Measurements from ENCODE around the gene UBP1. TPM values are rescaled to one million over a fixed set of nuclear protein-coding genes. Genes with fewer than 3 reads are reported as not detected.

The UBP1 gene
- total RNA-seq: 10 to 100 TPM; 32.7 to 74.5 (median 50.3) TPM
- polyA plus RNA-seq: 10 to 100 TPM; 23.7 to 57.4 (median 29.0) TPM
- long read RNA-seq, donor 1, partial matches to known transcripts: 0 of 1 reads
- long read RNA-seq, donor 1, other reads (novel, unspliced or antisense): 0 of 1 reads
- long read RNA-seq, donor 2, partial matches to known transcripts: 0 of 2 reads
- long read RNA-seq, donor 2, other reads (novel, unspliced or antisense): 0 of 2 reads
- long read RNA-seq, donor 3: 0 reads
- long read RNA-seq, donor 4, partial matches to known transcripts: 0 of 1 reads
- long read RNA-seq, donor 4, other reads (novel, unspliced or antisense): 1 of 1 reads
- long read RNA-seq, donor 5, full-length matches to known transcripts: 32 of 39 reads
- long read RNA-seq, donor 5, partial matches to known transcripts: 1 of 39 reads
- long read RNA-seq, donor 5, other reads (novel, unspliced or antisense): 6 of 39 reads
- long read RNA-seq, donor 6, partial matches to known transcripts: 0 of 1 reads
- long read RNA-seq, donor 6, other reads (novel, unspliced or antisense): 1 of 1 reads
- long read RNA-seq, donor 7: 0 reads
- long read RNA-seq, donor 8, partial matches to known transcripts: 5 of 8 reads
- long read RNA-seq, donor 8, other reads (novel, unspliced or antisense): 0 of 8 reads
- long read RNA-seq, donor 9: 0 reads
- long read RNA-seq, donor 10, partial matches to known transcripts: 0 of 1 reads
- long read RNA-seq, donor 10, other reads (novel, unspliced or antisense): 0 of 1 reads

- DNase-seq: peak; percentile 99 to 100 (median 100)
- intact Hi-C loops (cut with DNase I): loop anchor here in 1 of 2 donors (10.0 kb wide), 1 partner anchor 104 kb away; no protein-coding TSS in a partner anchor
- 0 to 1% (median 1%) methylated on average over 21 to 68 of the region's 68 CpGs for WGBS, 4 donors
Observed at GRCh38 chr3:33440328-33441224, at the start of gene UBP1. TSS of gene UBP1 (minus strand) at chr3:33440405. CDS start at chr3:33439848, 557 bp downstream.

GRCh38 chr3:33488683-33489082 lies 48.5 kb upstream of the UBP1 start:
- intact Hi-C loops (cut with DNase I): no loop called here
- Histone ChIP-seq H3K4me1 (replicated peaks in 1 of 2) (no peaks in the 10 kb centered on the region), H3K27me3 (no peaks in the 10 kb centered on the region), H3K9me3 (replicated peaks in 1 of 3) (no peaks in the 10 kb centered on the region), H3K4me3 (no peak overlapping the region), H3K27ac (no peak overlapping the region), H3K36me3 (replicated peaks in 1 of 2) (no peaks in the 10 kb centered on the region)
- DNase-seq: no peak
- TF ChIP-seq CTCF (IDR thresholded peaks at IDR 0.05) (no peak), POLR2A (IDR thresholded peaks at IDR 0.05) (no peak)
- 90 to 95% (median 93%) methylated on average over 1 of the region's 1 CpG for WGBS, 4 donors

More at GRCh38 chr3:33440328-33441224, at the start of gene UBP1:
- H3K4me1 ChIP-seq (replicated peaks in 1 of 2): peaks cover 20 to 41% of the 10 kb centered on the region in 2 donors
- H3K27me3 ChIP-seq: no peaks in the 10 kb centered on the region
- no peaks in the 10 kb centered on the region for H3K36me3 ChIP-seq (replicated peaks in 1 of 2)
- peak within 1 kb of the TSS; percentile 91 to 100 (median 97) for H3K27ac ChIP-seq
- H3K9me3 ChIP-seq (replicated peaks in 1 of 3): no peaks in the 10 kb centered on the region
- TF ChIP-seq CTCF (IDR thresholded peaks at IDR 0.05) (peak in 2 of 6 experiments; percentile 16 to 21), POLR2A (IDR thresholded peaks at IDR 0.05) (peak; percentile 64 to 95)
- peak within 1 kb of the TSS; percentile 40 to 90 (median 60) for H3K4me3 ChIP-seq

DNA sequence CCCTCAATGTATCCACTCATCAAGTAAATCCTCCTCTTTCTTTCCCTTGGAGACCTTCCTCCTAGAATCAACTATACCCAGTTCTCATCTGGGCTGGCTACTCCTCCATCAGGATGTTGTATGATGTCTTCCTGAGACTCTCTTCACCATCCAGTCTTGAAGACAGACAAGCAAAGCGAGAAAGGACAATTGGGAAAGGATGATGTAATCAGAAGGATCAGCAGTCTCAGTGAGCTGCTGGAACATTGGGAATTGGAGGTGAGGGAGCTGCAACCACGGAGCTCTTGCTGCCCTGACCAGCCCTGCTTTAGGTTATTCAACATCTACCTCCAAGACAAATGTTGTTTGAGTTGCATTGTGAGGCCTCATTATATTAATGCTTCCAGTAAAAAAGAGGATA lies 48.0 kb upstream of the UBP1 start:
- Histone ChIP-seq H3K27me3 (no peaks in the 10 kb centered on the region), H3K27ac (no peak overlapping the region), H3K36me3 (replicated peaks in 1 of 2) (no peaks in the 10 kb centered on the region), H3K9me3 (replicated peaks in 1 of 3) (no peaks in the 10 kb centered on the region), H3K4me3 (no peak overlapping the region), H3K4me1 (replicated peaks in 1 of 2) (no peaks in the 10 kb centered on the region)
- DNase-seq: no peak
- TF ChIP-seq POLR2A (IDR thresholded peaks at IDR 0.05): no peak
- no peak for TF ChIP-seq CTCF (IDR thresholded peaks at IDR 0.05)
- intact Hi-C loops (cut with DNase I): no loop called here
- WGBS, 4 donors: 89 to 92% (median 90%) methylated on average over 2 of the region's 2 CpGs
